B cell (primary cell): ENCODE data around the gene AURKAIP1. TPM values are rescaled to one million over a fixed set of nuclear protein-coding genes. Genes with fewer than 3 reads are reported as not detected.

Experiments used
- ATAC-seq: fragments of 200-7000 bp; cut with Tn5 transposase; one replicate; pipeline ENCODE4 v1.10.0; 2021; ENCODE audit warnings: low read depth, mild to moderate bottlenecking, moderate number of reproducible peaks, moderate library complexity
- CTCF ChIA-PET: fragments of 350-600 bp; sonication (Branson Sonifier 250); formaldehyde crosslinking; loops from one replicate; lab custom pipeline; 2021; ENCODE audit warnings: antibody characterized with exemption, inconsistent platforms; lab: Charles Lee
- POLR2A ChIA-PET: fragments of 350-600 bp; sonication (Branson Sonifier 250); formaldehyde crosslinking; loops from one replicate; lab custom pipeline; 2021; ENCODE audit warnings: antibody characterized with exemption; lab: Charles Lee
- DNase-seq: peaks from one replicate; pipeline ENCODE4 v3.0.0; 2013
- H2AFZ ChIP-seq: 2 replicates; pipeline ENCODE4 v1.6.1; 2012; ENCODE audit warnings: mild to moderate bottlenecking, low read depth, low read length; ENCODE audit not compliant: insufficient read depth, poor library complexity, severe bottlenecking
- H3K27ac ChIP-seq, 2 donors: 1 replicate in 1 of 2; 2 replicates in 1 of 2; pipeline ENCODE4 v1.5.1; 2012 to 2013; ENCODE audit warnings: low read length in 2 of 2, mild to moderate bottlenecking in 2 of 2, moderate library complexity in 1 of 2
- H3K27me3 ChIP-seq, 4 experiments: fragments of 200-600 bp in 1 of 4; sonication (generic) in 1 of 4; replicated peaks in 1 of 4; 1 replicate in 2 of 4; 2 replicates in 2 of 4; pipeline versions ENCODE4 v1.6.1 to v1.7.0; 2013 to 2016; ENCODE audit warnings: low read length in 3 of 4, mild to moderate bottlenecking in 2 of 4, mixed read lengths in 1 of 4, moderate library complexity in 1 of 4; ENCODE audit not compliant: insufficient read depth in 4 of 4, control insufficient read depth in 3 of 4; ENCODE audit errors: control extremely low read depth in 1 of 4
- H3K36me3 ChIP-seq, 2 experiments: replicated peaks in 1 of 2; 1 replicate in 1 of 2; 2 replicates in 1 of 2; pipeline versions ENCODE4 v1.6.1 to v1.7.1; 2013; ENCODE audit warnings: low read length in 1 of 2; ENCODE audit not compliant: insufficient read depth in 2 of 2, control insufficient read depth in 1 of 2; ENCODE audit errors: control extremely low read depth in 1 of 2, extremely low read depth in 1 of 2
- H3K4me1 ChIP-seq, 2 donors: fragments of 200-600 bp in 1 of 2; sonication (generic) in 1 of 2; 1 replicate in 1 of 2; 2 replicates in 1 of 2; pipeline versions ENCODE4 v1.5.1 to v1.6.1; 2013 to 2017; ENCODE audit warnings: low read length in 2 of 2; ENCODE audit not compliant: control insufficient read depth in 2 of 2, insufficient read depth in 2 of 2
- H3K4me2 ChIP-seq: replicated peaks from 2 replicates; pipeline ENCODE3; 2012; ENCODE audit warnings: mild to moderate bottlenecking, low read depth, low read length; ENCODE audit not compliant: poor library complexity, severe bottlenecking
- H3K4me3 ChIP-seq, 5 experiments: fragments of 200-600 bp in 1 of 5; sonication (generic) in 1 of 5; 1 replicate in 3 of 5; 2 replicates in 2 of 5; pipeline versions ENCODE4 v1.5.1 to v1.7.0; 2011 to 2016; ENCODE audit warnings: low read length in 4 of 5, mild to moderate bottlenecking in 4 of 5, low read depth in 2 of 5, control low read depth in 1 of 5, moderate library complexity in 1 of 5; ENCODE audit not compliant: insufficient read depth in 1 of 5; ENCODE audit errors: control extremely low read depth in 1 of 5, extremely low read depth in 1 of 5
- H3K79me2 ChIP-seq: fragments of 200-600 bp; sonication (generic); one replicate; pipeline ENCODE4 v1.6.0; 2016; ENCODE audit warnings: low read length; ENCODE audit not compliant: control insufficient read depth, insufficient read depth
- H3K9ac ChIP-seq: fragments of 200-600 bp; sonication (generic); 2 replicates; pipeline ENCODE4 v1.6.1; 2017; ENCODE audit warnings: mild to moderate bottlenecking, low read length, moderate library complexity
- H3K9me3 ChIP-seq, 3 donors: one replicate each; pipeline versions ENCODE4 v1.6.1 to v1.7.1; 2013; ENCODE audit warnings: low read length in 2 of 3; ENCODE audit not compliant: control insufficient read depth in 2 of 3, insufficient read depth in 1 of 3; ENCODE audit errors: control extremely low read depth in 1 of 3
- H4K20me1 ChIP-seq: 2 replicates; pipeline ENCODE4 v1.6.0; 2012; ENCODE audit warnings: mild to moderate bottlenecking, low read length; ENCODE audit not compliant: insufficient read depth, control insufficient read depth, poor library complexity, severe bottlenecking
- H3K27ac Mint-ChIP-seq: one replicate; pipeline ENCODE4 v1.8.0; 2021; ENCODE audit warnings: mixed read lengths
- H3K27me3 Mint-ChIP-seq: one replicate; pipeline ENCODE4 v1.8.0; 2021; ENCODE audit warnings: mixed read lengths
- H3K4me1 Mint-ChIP-seq: one replicate; pipeline ENCODE4 v1.8.0; 2021; ENCODE audit warnings: mixed read lengths
- H3K4me3 Mint-ChIP-seq: one replicate; pipeline ENCODE4 v1.8.0; 2021; ENCODE audit warnings: mixed read lengths
- H3K9me3 Mint-ChIP-seq: one replicate; pipeline ENCODE4 v1.8.0; 2022; ENCODE audit warnings: mixed read lengths; ENCODE audit not compliant: insufficient read depth
- EZH2 ChIP-seq: IDR thresholded peaks from 2 replicates; pipeline ENCODE4 v1.6.1; 2012; ENCODE audit warnings: borderline replicate concordance, low read depth, mild to moderate bottlenecking, moderate library complexity, low read length; ENCODE audit not compliant: insufficient read depth, poor library complexity, severe bottlenecking
- WGBS: methylation state at CpG from one replicate; pipeline ENCODE4 v1.1.5; 2013; ENCODE audit warnings: missing lambda C conversion rate; ENCODE audit not compliant: insufficient coverage; 5-methylcytosine and 5-hydroxymethylcytosine counted together
- intact Hi-C: fragments of 100-400 bp; cut with micrococcal nuclease; formaldehyde crosslinking; loops from one replicate; pipeline ENCODE4 v1.10.0; 2022
- polyA plus RNA-seq: library from polyadenylated mRNA; depleted of rRNA; stranded (reverse); fragments of >200 nt; gene quantifications from 2 replicates; pipeline ENCODE4 v1.2.3, GENCODE V29; 2012
- total RNA-seq, 2 donors: library from RNA; stranded (reverse); fragments of 120-200 nt in 1 of 2; gene quantifications; 1 replicate in 1 of 2; 2 replicates in 1 of 2; pipeline versions ENCODE4 v1.2.3 to v1.2.4, GENCODE V29; 2013 to 2022
- TF ChIP-seq, protein P1 (sequence below): fragments of 200-600 bp; IDR thresholded peaks from one replicate; pipeline ENCODE4 v1.8.0; 2022; ENCODE audit warnings: antibody characterized with exemption, mild to moderate bottlenecking

The AURKAIP1 gene
- total and polyA plus RNA-seq, 2 donors (not counting 1 experiment from before 2014, with no cell fraction given): 61.1 to 61.7 TPM

DNA sequence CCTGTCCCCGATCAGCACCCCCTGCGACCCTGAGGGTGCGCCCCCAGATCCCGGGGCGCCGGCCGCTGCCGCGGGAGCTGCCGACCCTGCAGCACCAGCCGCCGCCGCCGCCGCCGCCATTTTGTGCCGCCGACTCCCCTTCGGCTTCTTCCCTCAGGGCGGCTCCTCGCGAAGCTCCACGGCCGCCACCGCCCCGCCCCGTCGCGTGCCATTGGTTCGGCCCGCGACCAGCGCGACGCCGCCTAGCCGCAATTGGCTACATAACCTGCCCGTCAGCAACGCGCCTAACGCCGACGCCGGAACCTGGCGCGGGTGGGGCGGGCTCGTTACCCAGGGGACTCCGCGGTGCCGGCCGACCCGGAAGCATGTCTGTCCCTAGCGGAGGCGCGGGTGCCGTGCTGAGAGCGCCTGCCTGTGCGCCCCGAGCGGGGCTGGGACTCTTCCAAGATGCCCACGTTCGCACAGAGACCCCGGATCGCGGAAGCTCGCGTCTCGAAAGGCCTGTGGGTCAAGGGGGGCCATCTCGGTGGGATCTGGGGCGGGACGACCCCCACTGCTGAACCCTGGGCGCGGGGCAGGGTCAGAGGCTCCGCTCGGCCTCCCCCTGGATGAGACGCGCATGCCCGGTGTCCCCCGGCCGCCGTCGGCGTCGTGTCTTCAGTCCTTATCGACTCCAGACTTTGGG is 24.3 kb upstream of the AURKAIP1 start, which contains the start of gene CCNL2:
Gene CCNL2 (minus strand): TSS at position 149 of the 685 bp plus-strand sequence. CDS start 29 bp downstream, at position 120.
- H3K4me2 ChIP-seq: peak within 1 kb of the TSS; percentile 91
- H4K20me1 ChIP-seq: peaks cover 21% of the 10 kb centered on the region
- peaks cover 23 to 29% of the 10 kb centered on the region in 2 donors for H3K4me1 ChIP-seq
- peaks cover 58% of the 10 kb centered on the region for H3K79me2 ChIP-seq
- H3K9ac ChIP-seq: peak within 1 kb of the TSS; percentile 90
- H3K36me3 ChIP-seq: peaks cover 0 to 46% of the 10 kb centered on the region in 2 experiments
- no peaks in the 10 kb centered on the region for H3K9me3 ChIP-seq
- ChIA-PET CTCF (interaction anchor here (0.7 to 2.3 kb wide), 10 partner anchors 8 to 511 kb away, joined by 3 to 12 read pairs (median 4); partner anchors contain the start of genes AURKAIP1 and MRPL20), POLR2A (interaction anchor here (0.6 to 2.0 kb wide), 8 partner anchors 8 to 509 kb away, joined by 3 to 23 read pairs (median 4); partner anchors contain the start of genes AURKAIP1, MRPL20 and UBE2J2)
- TF ChIP-seq, protein P1, sequence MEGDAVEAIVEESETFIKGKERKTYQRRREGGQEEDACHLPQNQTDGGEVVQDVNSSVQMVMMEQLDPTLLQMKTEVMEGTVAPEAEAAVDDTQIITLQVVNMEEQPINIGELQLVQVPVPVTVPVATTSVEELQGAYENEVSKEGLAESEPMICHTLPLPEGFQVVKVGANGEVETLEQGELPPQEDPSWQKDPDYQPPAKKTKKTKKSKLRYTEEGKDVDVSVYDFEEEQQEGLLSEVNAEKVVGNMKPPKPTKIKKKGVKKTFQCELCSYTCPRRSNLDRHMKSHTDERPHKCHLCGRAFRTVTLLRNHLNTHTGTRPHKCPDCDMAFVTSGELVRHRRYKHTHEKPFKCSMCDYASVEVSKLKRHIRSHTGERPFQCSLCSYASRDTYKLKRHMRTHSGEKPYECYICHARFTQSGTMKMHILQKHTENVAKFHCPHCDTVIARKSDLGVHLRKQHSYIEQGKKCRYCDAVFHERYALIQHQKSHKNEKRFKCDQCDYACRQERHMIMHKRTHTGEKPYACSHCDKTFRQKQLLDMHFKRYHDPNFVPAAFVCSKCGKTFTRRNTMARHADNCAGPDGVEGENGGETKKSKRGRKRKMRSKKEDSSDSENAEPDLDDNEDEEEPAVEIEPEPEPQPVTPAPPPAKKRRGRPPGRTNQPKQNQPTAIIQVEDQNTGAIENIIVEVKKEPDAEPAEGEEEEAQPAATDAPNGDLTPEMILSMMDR: peak; percentile 67
- TF ChIP-seq EZH2: no peak
- peak within 1 kb of the TSS; percentile 79 to 96 (median 92) for H3K4me3 ChIP-seq
- no peaks in the 10 kb centered on the region for H3K9me3 Mint-ChIP-seq
- no peaks in the 10 kb centered on the region for H3K27me3 Mint-ChIP-seq
- intact Hi-C loops: loop anchor here (1.0 kb wide), 3 partner anchors 8 to 216 kb away; partner anchors contain the start of genes AURKAIP1, MIB2 and MRPL20
- H3K27ac Mint-ChIP-seq: peak within 1 kb of the TSS; percentile 91
- H2AFZ ChIP-seq: peak within 1 kb of the TSS; percentile 87
- under 1% methylated on average over 86 of the region's 86 CpGs for WGBS
- H3K4me1 Mint-ChIP-seq: peaks cover 49% of the 10 kb centered on the region
- no peaks in the 10 kb centered on the region for H3K27me3 ChIP-seq
- peak within 1 kb of the TSS; percentile 94 for H3K4me3 Mint-ChIP-seq
- peak within 1 kb of the TSS; percentile 70 to 85 for H3K27ac ChIP-seq
- DNase-seq (peak; percentile 99), ATAC-seq (peak; percentile 96)
